Activated T-helper 17 cell treated with anti-CD3 and anti-CD28 coated beads, Interleukin-2, amount 50 U/mL, for 72 hours (primary cell): ENCODE measurements around the gene KIAA0513. TPM values are rescaled to one million over a fixed set of nuclear protein-coding genes. Genes with fewer than 3 reads are reported as not detected.
"Not testable (repeated sequence)": the region's sequence is repeated elsewhere in the genome, so short reads cannot be mapped to it uniquely, and the experiment has no call there.

ENCODE experiments used
- ATAC-seq: fragments of 150-1000 bp; cut with Tn5 transposase; replicated peaks from 2 replicates; pipeline ENCODE4 v1.10.0; 2021; ENCODE audit warnings: mild to moderate bottlenecking, moderate library complexity
- H3K27ac Mint-ChIP-seq: one replicate; pipeline ENCODE4 v1.8.0; 2022; ENCODE audit warnings: mixed read lengths
- H3K27me3 Mint-ChIP-seq: one replicate; pipeline ENCODE4 v1.8.0; 2022; ENCODE audit warnings: mixed read lengths
- H3K36me3 Mint-ChIP-seq: one replicate; pipeline ENCODE4 v1.8.0; 2022; ENCODE audit warnings: low read depth, mild to moderate bottlenecking, mixed read lengths
- H3K4me1 Mint-ChIP-seq: one replicate; pipeline ENCODE4 v1.8.0; 2022; ENCODE audit warnings: mixed read lengths
- H3K4me3 Mint-ChIP-seq: one replicate; pipeline ENCODE4 v1.8.0; 2022; ENCODE audit warnings: mild to moderate bottlenecking, mixed read lengths
- H3K9me3 Mint-ChIP-seq: one replicate; pipeline ENCODE4 v1.8.0; 2022; ENCODE audit warnings: mixed read lengths
- total RNA-seq, 2 donors: library from RNA; stranded (reverse); gene quantifications; one replicate each; pipeline ENCODE4 v1.2.3, GENCODE V29; 2022

Gene KIAA0513
- total RNA-seq, 2 donors from 2014 or later: 3.9 to 9.6 TPM

DNA sequence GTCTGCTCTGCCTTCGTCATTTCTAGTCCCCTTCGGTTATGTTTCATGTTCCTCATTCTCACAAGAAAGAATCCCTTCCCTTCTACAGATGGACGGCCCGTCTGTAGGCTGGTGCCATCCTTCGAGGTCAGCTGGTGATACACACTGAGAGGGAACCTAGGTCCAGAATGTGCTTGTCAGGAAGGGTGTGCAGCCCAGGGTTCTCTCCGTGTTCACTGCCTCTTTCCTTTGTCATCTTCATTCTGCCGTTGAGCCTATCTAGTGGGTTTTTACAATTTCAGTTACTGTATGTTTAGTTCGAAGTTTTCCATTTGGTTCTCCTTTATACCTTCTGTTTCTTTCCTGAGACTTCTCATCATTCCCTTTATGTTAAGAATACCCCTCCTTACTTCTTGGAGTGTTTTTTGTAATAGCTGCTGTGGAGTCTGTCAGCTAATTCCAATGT lies 18.9 kb downstream of the KIAA0513 start:
- H3K9me3 Mint-ChIP-seq: no peaks in the 10 kb centered on the region
- no peak overlapping the region for H3K27ac Mint-ChIP-seq
- ATAC-seq: no peak
- no peaks in the 10 kb centered on the region for H3K36me3 Mint-ChIP-seq
- peak overlapping the region; percentile 32 for H3K4me3 Mint-ChIP-seq
- peaks cover 4% of the 10 kb centered on the region for H3K4me1 Mint-ChIP-seq
- H3K27me3 Mint-ChIP-seq: no peaks in the 10 kb centered on the region

GRCh38 chr16:85046931-85047866 lies 19.6 kb downstream of the KIAA0513 start:
- Mint-ChIP-seq H3K4me3 (peak overlapping the region; percentile 32), H3K27ac (peak overlapping the region; percentile 58), H3K9me3 (no peaks in the 10 kb centered on the region), H3K27me3 (no peaks in the 10 kb centered on the region), H3K4me1 (peaks cover 5% of the 10 kb centered on the region), H3K36me3 (no peaks in the 10 kb centered on the region)
- no peak for ATAC-seq

GRCh38 chr16:85047867-85048455 lies 20.4 kb downstream of the KIAA0513 start:
- no peaks in the 10 kb centered on the region for H3K36me3 Mint-ChIP-seq
- no peak overlapping the region for H3K4me3 Mint-ChIP-seq
- no peak overlapping the region for H3K27ac Mint-ChIP-seq
- H3K9me3 Mint-ChIP-seq: no peaks in the 10 kb centered on the region
- no peaks in the 10 kb centered on the region for H3K27me3 Mint-ChIP-seq
- H3K4me1 Mint-ChIP-seq: peaks cover 5% of the 10 kb centered on the region
- no peak for ATAC-seq

GRCh38 chr16:85048921-85049562 lies 21.4 kb downstream of the KIAA0513 start:
- H3K27me3 Mint-ChIP-seq: no peaks in the 10 kb centered on the region
- no peak for ATAC-seq
- H3K36me3 Mint-ChIP-seq: no peaks in the 10 kb centered on the region
- H3K9me3 Mint-ChIP-seq: no peaks in the 10 kb centered on the region
- peak overlapping the region; percentile 54 for H3K27ac Mint-ChIP-seq
- no peak overlapping the region for H3K4me3 Mint-ChIP-seq
- H3K4me1 Mint-ChIP-seq: peaks cover 5% of the 10 kb centered on the region

GRCh38 chr16:85049706-85050305 lies 22.2 kb downstream of the KIAA0513 start:
- H3K27ac Mint-ChIP-seq: no peak overlapping the region
- no peaks in the 10 kb centered on the region for H3K9me3 Mint-ChIP-seq
- no peaks in the 10 kb centered on the region for H3K27me3 Mint-ChIP-seq
- ATAC-seq: no peak
- H3K36me3 Mint-ChIP-seq: no peaks in the 10 kb centered on the region
- no peak overlapping the region for H3K4me3 Mint-ChIP-seq
- peaks cover 5% of the 10 kb centered on the region for H3K4me1 Mint-ChIP-seq

- no peaks in the 10 kb centered on the region for H3K27me3 Mint-ChIP-seq
- no peak overlapping the region for H3K4me3 Mint-ChIP-seq
- peaks cover 17% of the 10 kb centered on the region for H3K4me1 Mint-ChIP-seq
- no peak for ATAC-seq
- H3K27ac Mint-ChIP-seq: no peak overlapping the region
- no peaks in the 10 kb centered on the region for H3K36me3 Mint-ChIP-seq
- H3K9me3 Mint-ChIP-seq: no peaks in the 10 kb centered on the region
Measured at GRCh38 chr16:85051067-85051581, 23.5 kb downstream of the KIAA0513 start.

GRCh38 chr16:85051683-85052082 lies 24.1 kb downstream of the KIAA0513 start:
- Mint-ChIP-seq H3K4me1 (peaks cover 22% of the 10 kb centered on the region), H3K4me3 (no peak overlapping the region), H3K36me3 (no peaks in the 10 kb centered on the region), H3K9me3 (no peaks in the 10 kb centered on the region), H3K27me3 (no peaks in the 10 kb centered on the region), H3K27ac (no peak overlapping the region)
- no peak for ATAC-seq

DNA sequence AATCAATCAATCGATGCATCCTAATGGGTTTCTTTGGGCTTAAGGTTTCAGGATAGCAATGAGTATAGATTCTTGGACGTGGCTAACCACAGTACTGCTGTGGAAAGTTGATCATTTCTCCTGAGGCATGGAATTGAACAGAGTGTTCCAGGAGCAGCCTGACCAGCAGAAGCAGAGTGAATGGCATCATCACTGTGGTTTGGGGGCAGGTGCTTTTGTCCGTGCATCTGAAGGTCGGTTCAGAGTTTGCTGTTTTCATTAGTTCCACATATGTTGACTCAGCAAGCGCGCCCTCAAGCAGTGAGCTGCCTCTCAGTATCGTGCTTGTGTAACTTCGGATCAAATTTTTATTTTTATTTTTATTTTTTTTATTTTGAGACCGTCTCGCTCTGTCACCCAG lies 24.9 kb downstream of the KIAA0513 start:
- Mint-ChIP-seq H3K4me1 (peaks cover 30% of the 10 kb centered on the region), H3K4me3 (no peak overlapping the region), H3K9me3 (no peaks in the 10 kb centered on the region), H3K27ac (no peak overlapping the region), H3K36me3 (no peaks in the 10 kb centered on the region), H3K27me3 (no peaks in the 10 kb centered on the region)
- ATAC-seq: no peak

DNA sequence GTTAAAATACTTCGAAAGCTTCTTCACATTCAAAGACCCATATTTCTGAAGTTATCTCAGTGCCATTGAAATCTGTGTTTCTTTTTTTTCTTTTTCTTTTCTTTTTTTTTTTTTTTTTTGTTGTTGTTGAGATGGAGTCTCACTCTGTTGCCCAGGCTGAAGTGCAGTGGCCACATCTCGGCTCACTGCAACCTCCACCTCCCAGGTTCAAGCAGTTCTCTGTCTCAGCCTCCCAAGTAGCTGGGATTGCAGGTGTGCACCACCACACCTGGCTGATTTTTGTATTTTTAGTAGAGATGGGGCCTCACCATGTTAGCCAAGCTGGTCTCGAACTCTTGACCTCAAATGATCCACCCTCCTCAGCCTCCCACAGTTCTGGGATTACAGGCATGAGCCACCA lies 26.7 kb downstream of the KIAA0513 start:
- H3K4me1 Mint-ChIP-seq: peaks cover 34% of the 10 kb centered on the region
- H3K4me3 Mint-ChIP-seq, H3K9me3 Mint-ChIP-seq, ATAC-seq, H3K36me3 Mint-ChIP-seq, H3K27ac Mint-ChIP-seq, H3K27me3 Mint-ChIP-seq: not testable (repeated sequence)

GRCh38 chr16:85054948-85055492 lies 27.4 kb downstream of the KIAA0513 start:
- H3K9me3 Mint-ChIP-seq: no peaks in the 10 kb centered on the region
- H3K4me3 Mint-ChIP-seq: peak overlapping the region; percentile 72
- H3K4me1 Mint-ChIP-seq: peaks cover 34% of the 10 kb centered on the region
- peak overlapping the region; percentile 64 for H3K27ac Mint-ChIP-seq
- H3K27me3 Mint-ChIP-seq: no peaks in the 10 kb centered on the region
- H3K36me3 Mint-ChIP-seq: peaks cover 5% of the 10 kb centered on the region
- ATAC-seq: no peak

GRCh38 chr16:85055493-85056210 lies 28.1 kb downstream of the KIAA0513 start:
- Mint-ChIP-seq H3K4me3 (peak overlapping the region; percentile 72), H3K27me3 (no peaks in the 10 kb centered on the region), H3K27ac (peak overlapping the region; percentile 64), H3K9me3 (no peaks in the 10 kb centered on the region), H3K4me1 (peaks cover 34% of the 10 kb centered on the region), H3K36me3 (peaks cover 5% of the 10 kb centered on the region)
- ATAC-seq: peak; percentile 96

DNA sequence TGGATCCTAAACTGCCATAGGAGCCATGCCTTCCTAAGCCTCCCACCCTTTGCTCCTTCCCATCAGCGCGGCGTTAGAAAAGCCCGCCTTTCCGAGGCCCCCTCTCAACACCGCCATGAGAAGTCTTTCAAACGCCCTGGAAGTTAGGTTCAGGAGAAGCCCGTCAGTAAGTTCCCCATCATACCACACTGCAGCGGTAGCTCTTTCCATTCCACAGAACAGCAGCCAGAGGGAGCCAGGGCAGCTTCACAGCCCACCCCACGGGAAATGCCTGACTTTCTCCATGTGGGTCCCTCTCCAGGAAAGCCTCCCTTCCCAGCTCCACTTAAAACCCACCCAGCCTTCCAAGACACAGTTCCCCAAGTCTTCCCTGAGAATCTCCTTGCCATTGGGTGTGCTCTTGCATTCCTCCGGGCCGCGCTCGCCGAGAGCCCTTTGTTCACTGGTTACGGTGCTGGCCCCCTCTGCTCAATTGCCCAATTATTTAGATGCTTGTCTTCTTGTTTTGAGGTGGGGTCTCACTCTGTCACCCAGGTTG lies 28.7 kb downstream of the KIAA0513 start:
- peaks cover 33% of the 10 kb centered on the region for H3K4me1 Mint-ChIP-seq
- peak overlapping the region; percentile 72 for H3K4me3 Mint-ChIP-seq
- no peaks in the 10 kb centered on the region for H3K9me3 Mint-ChIP-seq
- peaks cover 5% of the 10 kb centered on the region for H3K36me3 Mint-ChIP-seq
- no peaks in the 10 kb centered on the region for H3K27me3 Mint-ChIP-seq
- no peak for ATAC-seq
- H3K27ac Mint-ChIP-seq: peak overlapping the region; percentile 64

DNA sequence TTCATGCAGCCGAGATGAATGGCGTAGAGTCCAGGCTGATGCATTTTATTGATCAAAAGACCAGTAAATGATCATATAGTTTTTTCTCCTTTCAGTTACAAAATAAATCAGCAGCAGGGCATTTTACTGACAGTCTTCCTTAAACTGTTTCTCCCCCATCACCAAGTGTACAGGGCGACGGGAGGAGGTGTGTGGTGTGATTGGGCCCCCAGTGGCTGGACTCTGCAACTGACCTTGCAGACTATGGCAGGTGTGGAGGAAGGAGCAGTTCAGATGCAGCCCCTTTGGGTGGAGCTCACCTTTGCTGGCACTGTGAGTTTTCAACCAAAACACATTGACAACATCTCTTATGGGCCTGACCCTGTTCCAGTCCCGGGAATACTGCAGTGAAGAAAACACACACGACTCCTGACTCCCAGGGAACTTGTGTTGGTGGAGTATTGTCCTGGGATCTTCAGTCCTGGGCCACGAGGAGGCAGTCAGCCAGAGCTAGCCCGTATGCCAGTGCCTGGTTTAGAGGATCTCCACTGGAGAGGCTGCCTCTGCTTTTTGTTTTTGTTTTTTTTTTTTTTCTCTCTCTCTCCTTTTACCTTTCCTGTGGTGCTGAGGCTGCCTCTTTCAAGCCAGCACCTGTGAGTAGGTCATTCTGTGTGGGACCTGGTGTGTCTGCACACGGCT lies 29.8 kb downstream of the KIAA0513 start:
- ATAC-seq: no peak
- H3K27ac Mint-ChIP-seq: no peak overlapping the region
- H3K9me3 Mint-ChIP-seq: no peaks in the 10 kb centered on the region
- peaks cover 5% of the 10 kb centered on the region for H3K36me3 Mint-ChIP-seq
- H3K4me3 Mint-ChIP-seq: peak overlapping the region; percentile 72
- H3K4me1 Mint-ChIP-seq: peaks cover 33% of the 10 kb centered on the region
- no peaks in the 10 kb centered on the region for H3K27me3 Mint-ChIP-seq
